ENCODE data around the gene G3BP2. TPM values are rescaled to one million over a fixed set of nuclear protein-coding genes. Genes with fewer than 3 reads are reported as not detected.
A peak's percentile ranks its signal among the peaks of the same experiment; 100 is the strongest.

The G3BP2 gene
- polyA plus RNA-seq, 2 of the 4 experiments (the other 2 are of a cell fraction): 159 to 179 TPM

DNA sequence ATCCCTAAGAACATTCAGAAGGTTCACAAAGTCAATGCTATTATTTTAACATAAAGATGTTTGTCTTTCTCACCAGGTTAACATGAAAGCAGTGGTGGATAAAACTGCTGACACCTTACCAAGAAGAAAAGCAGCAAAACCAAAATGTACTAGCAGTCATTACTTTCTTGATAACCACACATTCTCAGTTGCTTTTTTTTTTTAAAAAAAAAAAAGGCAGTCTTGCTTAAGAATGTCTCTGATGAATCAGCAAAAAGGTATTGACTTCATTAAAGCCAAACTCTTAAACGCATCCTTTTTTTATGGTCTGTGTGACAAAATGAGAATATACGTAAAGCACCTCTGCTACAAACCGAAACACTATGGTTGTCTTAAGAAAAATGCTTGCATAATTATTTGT is 74.8 kb downstream of the G3BP2 start:
- no peaks in the 10 kb centered on the region for H3K4me1 ChIP-seq
- no peaks in the 10 kb centered on the region for H3K9me3 ChIP-seq
- no peak overlapping the region for H3K4me2 ChIP-seq
- no peak overlapping the region for H3K27ac ChIP-seq
- FAIRE-seq (no peak), ATAC-seq (no peak), DNase-seq (ENCODE audit: low read depth in 1 of 2, low spot score in 1 of 2) (no peak)
- ChIA-PET POLR2A (no interaction called here), CTCF (no interaction called here)
- TF ChIP-seq TFCP2L1 (CRISPR knock-in tag; IDR thresholded peaks at IDR 0.05) (no peak), MAFK (IDR thresholded peaks at IDR 0.05; ENCODE audit: partially characterized antibody) (peak; percentile 64)
- WGBS (ENCODE audit: missing lambda C conversion rate): 76% methylated on average over 3 of the region's 3 CpGs
- H3K4me3 ChIP-seq: no peak overlapping the region

DNA sequence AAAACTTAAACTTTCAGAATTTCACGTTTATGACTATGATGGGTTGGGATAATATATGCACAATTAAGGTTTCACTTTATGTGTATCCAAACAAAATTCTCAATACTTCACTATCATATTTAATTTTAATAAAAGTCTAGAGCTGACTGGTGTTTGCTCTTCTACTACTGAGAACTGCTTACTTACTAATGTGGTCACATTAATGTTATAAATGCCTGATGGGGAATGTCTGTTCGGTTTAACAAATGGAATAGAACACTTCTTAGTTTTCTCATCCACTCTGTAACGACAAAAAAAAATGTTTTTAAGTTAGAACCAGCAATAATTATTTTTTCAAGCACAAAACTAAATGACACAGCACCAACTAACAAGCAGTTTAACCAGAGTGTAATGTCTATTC is 77.2 kb downstream of the G3BP2 start:
- Histone ChIP-seq H3K4me1 (no peaks in the 10 kb centered on the region), H3K4me3 (no peak overlapping the region), H3K9me3 (no peaks in the 10 kb centered on the region), H3K4me2 (no peak overlapping the region), H3K27ac (no peak overlapping the region)
- FAIRE-seq: no peak
- CTCF ChIA-PET: no interaction called here
- WGBS (ENCODE audit: missing lambda C conversion rate): 60% methylated on average over 3 of the region's 3 CpGs
- DNase-seq (ENCODE audit: low read depth in 1 of 2, low spot score in 1 of 2): no peak
- TF ChIP-seq, protein P1, sequence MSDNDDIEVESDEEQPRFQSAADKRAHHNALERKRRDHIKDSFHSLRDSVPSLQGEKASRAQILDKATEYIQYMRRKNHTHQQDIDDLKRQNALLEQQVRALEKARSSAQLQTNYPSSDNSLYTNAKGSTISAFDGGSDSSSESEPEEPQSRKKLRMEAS (IDR thresholded peaks at IDR 0.05): no peak
- TF ChIP-seq, protein P2, sequence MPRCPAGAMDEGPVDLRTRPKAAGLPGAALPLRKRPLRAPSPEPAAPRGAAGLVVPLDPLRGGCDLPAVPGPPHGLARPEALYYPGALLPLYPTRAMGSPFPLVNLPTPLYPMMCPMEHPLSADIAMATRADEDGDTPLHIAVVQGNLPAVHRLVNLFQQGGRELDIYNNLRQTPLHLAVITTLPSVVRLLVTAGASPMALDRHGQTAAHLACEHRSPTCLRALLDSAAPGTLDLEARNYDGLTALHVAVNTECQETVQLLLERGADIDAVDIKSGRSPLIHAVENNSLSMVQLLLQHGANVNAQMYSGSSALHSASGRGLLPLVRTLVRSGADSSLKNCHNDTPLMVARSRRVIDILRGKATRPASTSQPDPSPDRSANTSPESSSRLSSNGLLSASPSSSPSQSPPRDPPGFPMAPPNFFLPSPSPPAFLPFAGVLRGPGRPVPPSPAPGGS (IDR thresholded peaks at IDR 0.05): no peak
- TF ChIP-seq, protein P3, sequence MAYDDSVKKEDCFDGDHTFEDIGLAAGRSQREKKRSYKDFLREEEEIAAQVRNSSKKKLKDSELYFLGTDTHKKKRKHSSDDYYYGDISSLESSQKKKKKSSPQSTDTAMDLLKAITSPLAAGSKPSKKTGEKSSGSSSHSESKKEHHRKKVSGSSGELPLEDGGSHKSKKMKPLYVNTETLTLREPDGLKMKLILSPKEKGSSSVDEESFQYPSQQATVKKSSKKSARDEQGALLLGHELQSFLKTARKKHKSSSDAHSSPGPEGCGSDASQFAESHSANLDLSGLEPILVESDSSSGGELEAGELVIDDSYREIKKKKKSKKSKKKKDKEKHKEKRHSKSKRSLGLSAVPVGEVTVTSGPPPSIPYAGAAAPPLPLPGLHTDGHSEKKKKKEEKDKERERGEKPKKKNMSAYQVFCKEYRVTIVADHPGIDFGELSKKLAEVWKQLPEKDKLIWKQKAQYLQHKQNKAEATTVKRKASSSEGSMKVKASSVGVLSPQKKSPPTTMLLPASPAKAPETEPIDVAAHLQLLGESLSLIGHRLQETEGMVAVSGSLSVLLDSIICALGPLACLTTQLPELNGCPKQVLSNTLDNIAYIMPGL (CRISPR knock-in tag; IDR thresholded peaks at IDR 0.05; ENCODE audit: borderline replicate concordance): no peak
- TF ChIP-seq, protein P4, sequence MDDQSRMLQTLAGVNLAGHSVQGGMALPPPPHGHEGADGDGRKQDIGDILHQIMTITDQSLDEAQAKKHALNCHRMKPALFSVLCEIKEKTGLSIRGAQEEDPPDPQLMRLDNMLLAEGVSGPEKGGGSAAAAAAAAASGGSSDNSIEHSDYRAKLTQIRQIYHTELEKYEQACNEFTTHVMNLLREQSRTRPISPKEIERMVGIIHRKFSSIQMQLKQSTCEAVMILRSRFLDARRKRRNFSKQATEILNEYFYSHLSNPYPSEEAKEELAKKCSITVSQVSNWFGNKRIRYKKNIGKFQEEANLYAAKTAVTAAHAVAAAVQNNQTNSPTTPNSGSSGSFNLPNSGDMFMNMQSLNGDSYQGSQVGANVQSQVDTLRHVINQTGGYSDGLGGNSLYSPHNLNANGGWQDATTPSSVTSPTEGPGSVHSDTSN (IDR thresholded peaks at IDR 0.05): no peak
- no peak for TF ChIP-seq NR3C1 (IDR thresholded peaks at IDR 0.05)
- no peak for TF ChIP-seq RNF2 (IDR thresholded peaks at IDR 0.05; ENCODE audit: borderline replicate concordance, low read depth)
- TF ChIP-seq GATA3 (IDR thresholded peaks at IDR 0.05; ENCODE audit: borderline replicate concordance): no peak
- TF ChIP-seq TP53 (CRISPR knock-in tag; IDR thresholded peaks at IDR 0.05): no peak
- no peak for TF ChIP-seq HDAC2 (IDR thresholded peaks at IDR 0.05)
- TF ChIP-seq, protein P5, sequence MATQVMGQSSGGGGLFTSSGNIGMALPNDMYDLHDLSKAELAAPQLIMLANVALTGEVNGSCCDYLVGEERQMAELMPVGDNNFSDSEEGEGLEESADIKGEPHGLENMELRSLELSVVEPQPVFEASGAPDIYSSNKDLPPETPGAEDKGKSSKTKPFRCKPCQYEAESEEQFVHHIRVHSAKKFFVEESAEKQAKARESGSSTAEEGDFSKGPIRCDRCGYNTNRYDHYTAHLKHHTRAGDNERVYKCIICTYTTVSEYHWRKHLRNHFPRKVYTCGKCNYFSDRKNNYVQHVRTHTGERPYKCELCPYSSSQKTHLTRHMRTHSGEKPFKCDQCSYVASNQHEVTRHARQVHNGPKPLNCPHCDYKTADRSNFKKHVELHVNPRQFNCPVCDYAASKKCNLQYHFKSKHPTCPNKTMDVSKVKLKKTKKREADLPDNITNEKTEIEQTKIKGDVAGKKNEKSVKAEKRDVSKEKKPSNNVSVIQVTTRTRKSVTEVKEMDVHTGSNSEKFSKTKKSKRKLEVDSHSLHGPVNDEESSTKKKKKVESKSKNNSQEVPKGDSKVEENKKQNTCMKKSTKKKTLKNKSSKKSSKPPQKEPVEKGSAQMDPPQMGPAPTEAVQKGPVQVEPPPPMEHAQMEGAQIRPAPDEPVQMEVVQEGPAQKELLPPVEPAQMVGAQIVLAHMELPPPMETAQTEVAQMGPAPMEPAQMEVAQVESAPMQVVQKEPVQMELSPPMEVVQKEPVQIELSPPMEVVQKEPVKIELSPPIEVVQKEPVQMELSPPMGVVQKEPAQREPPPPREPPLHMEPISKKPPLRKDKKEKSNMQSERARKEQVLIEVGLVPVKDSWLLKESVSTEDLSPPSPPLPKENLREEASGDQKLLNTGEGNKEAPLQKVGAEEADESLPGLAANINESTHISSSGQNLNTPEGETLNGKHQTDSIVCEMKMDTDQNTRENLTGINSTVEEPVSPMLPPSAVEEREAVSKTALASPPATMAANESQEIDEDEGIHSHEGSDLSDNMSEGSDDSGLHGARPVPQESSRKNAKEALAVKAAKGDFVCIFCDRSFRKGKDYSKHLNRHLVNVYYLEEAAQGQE (IDR thresholded peaks at IDR 0.05): no peak
- TF ChIP-seq ESRRA (IDR thresholded peaks at IDR 0.05; ENCODE audit: borderline replicate concordance, low read length): no peak
- TF ChIP-seq MYC (IDR thresholded peaks at IDR 0.05; ENCODE audit: borderline replicate concordance, low read length): no peak
- TF ChIP-seq CHD2 (IDR thresholded peaks at IDR 0.05; ENCODE audit: low read length, partially characterized antibody): no peak
- no peak for ATAC-seq
- POLR2A ChIA-PET: no interaction called here

DNA sequence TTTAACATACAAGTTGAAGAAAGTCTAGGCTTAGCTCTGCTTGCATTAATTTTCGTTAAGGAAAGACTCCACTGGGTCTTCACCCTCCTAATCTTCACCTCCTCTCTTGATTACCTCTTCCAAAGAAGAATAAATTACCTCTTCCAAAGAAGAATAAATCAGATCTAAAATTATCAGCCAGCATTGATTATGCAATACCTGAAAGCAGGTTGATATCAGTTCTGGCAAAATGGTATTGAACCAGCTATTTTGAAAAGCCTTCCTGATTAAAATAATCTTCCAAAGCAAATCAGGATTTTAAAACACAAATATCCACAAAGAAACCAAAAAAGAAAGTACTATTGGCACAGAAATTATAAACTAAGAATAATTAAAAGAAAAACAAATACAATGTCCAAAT is 79.8 kb downstream of the G3BP2 start:
- no peak for FAIRE-seq
- no peak for TF ChIP-seq RCOR1 (IDR thresholded peaks at IDR 0.05; ENCODE audit: low read depth, low read length)
- TF ChIP-seq TFCP2L1 (CRISPR knock-in tag; IDR thresholded peaks at IDR 0.05): no peak
- TF ChIP-seq CHD2 (IDR thresholded peaks at IDR 0.05; ENCODE audit: low read length, partially characterized antibody): no peak
- no peak for TF ChIP-seq SREBF2 (IDR thresholded peaks at IDR 0.05)
- no peak for TF ChIP-seq BHLHE40 (IDR thresholded peaks at IDR 0.05; ENCODE audit: low read depth, low read length)
- no peak for TF ChIP-seq ESRRA (IDR thresholded peaks at IDR 0.05; ENCODE audit: borderline replicate concordance, low read length)
- TF ChIP-seq KDM5A (IDR thresholded peaks at IDR 0.05): no peak
- TF ChIP-seq ZNF302 (CRISPR knock-in tag; IDR thresholded peaks at IDR 0.05): no peak
- TF ChIP-seq, protein P6, sequence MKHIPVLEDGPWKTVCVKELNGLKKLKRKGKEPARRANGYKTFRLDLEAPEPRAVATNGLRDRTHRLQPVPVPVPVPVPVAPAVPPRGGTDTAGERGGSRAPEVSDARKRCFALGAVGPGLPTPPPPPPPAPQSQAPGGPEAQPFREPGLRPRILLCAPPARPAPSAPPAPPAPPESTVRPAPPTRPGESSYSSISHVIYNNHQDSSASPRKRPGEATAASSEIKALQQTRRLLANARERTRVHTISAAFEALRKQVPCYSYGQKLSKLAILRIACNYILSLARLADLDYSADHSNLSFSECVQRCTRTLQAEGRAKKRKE (CRISPR knock-in tag; IDR thresholded peaks at IDR 0.05; ENCODE audit: low read depth): no peak
- TF ChIP-seq, protein P1 (IDR thresholded peaks at IDR 0.05): no peak
- TF ChIP-seq, protein P7, sequence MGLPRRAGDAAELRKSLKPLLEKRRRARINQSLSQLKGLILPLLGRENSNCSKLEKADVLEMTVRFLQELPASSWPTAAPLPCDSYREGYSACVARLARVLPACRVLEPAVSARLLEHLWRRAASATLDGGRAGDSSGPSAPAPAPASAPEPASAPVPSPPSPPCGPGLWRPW (IDR thresholded peaks at IDR 0.05): no peak
- no peak for TF ChIP-seq HDAC2 (IDR thresholded peaks at IDR 0.05)
- ATAC-seq: no peak
- H3K4me1 ChIP-seq: no peaks in the 10 kb centered on the region
- DNase-seq (ENCODE audit: low read depth in 1 of 2, low spot score in 1 of 2): no peak
- H3K4me3 ChIP-seq: no peak overlapping the region
- H3K27ac ChIP-seq: no peak overlapping the region
- no peaks in the 10 kb centered on the region for H3K9me3 ChIP-seq
- ChIA-PET POLR2A (no interaction called here), CTCF (no interaction called here)
- H3K4me2 ChIP-seq: no peak overlapping the region
- 81% methylated on average over 1 of the region's 1 CpG for WGBS (ENCODE audit: missing lambda C conversion rate)

Measured in A549 (cell line).